ENCODE data around the gene SYK. TPM values are rescaled to one million over a fixed set of nuclear protein-coding genes. Genes with fewer than 3 reads are reported as not detected.

The SYK gene
- total RNA-seq, 4 donors from 2014 or later, result 50.7 to 107 (median 87.1) TPM

GRCh38 chr9:90880066-90880465 lies 78.4 kb downstream of the SYK start:
- Histone ChIP-seq H3K4me3 (replicated peaks in 1 of 3) (no peak overlapping the region), H3K4me1 (peaks cover 5 to 7% of the 10 kb centered on the region in 2 donors), H3K27ac (peak overlapping the region in 1 of 3 donors; percentile 7), H3K36me3 (peaks cover 4 to 13% of the 10 kb centered on the region in 2 donors), H3K27me3 (no peaks in the 10 kb centered on the region), H3K9me3 (no peaks in the 10 kb centered on the region)
- intact Hi-C loops (cut with DNase I), result no loop called here
- WGBS, 2 donors, result 80 to 100% methylated on average over 2 of the region's 2 CpGs
- DNase-seq, result no peak
- no peak for TF ChIP-seq CTCF (IDR thresholded peaks at IDR 0.05)
- TF ChIP-seq POLR2A (IDR thresholded peaks at IDR 0.05), result no peak

GRCh38 chr9:90880669-90881068 lies 79.0 kb downstream of the SYK start:
- no peaks in the 10 kb centered on the region for H3K27me3 ChIP-seq
- WGBS, 2 donors, result 92 to 95% methylated on average over 5 to 6 of the region's 6 CpGs
- H3K9me3 ChIP-seq, result no peaks in the 10 kb centered on the region
- no peak for DNase-seq
- H3K4me3 ChIP-seq (replicated peaks in 1 of 3), result no peak overlapping the region
- H3K4me1 ChIP-seq, result peaks cover 5 to 7% of the 10 kb centered on the region in 2 donors
- TF ChIP-seq CTCF (IDR thresholded peaks at IDR 0.05) (no peak), POLR2A (IDR thresholded peaks at IDR 0.05) (no peak)
- intact Hi-C loops (cut with DNase I), result no loop called here
- peaks cover 4 to 13% of the 10 kb centered on the region in 2 donors for H3K36me3 ChIP-seq
- peak overlapping the region in 1 of 3 donors; percentile 7 for H3K27ac ChIP-seq

- H3K27me3 ChIP-seq, result no peaks in the 10 kb centered on the region
- H3K36me3 ChIP-seq, result peaks cover 4 to 13% of the 10 kb centered on the region in 2 donors
- H3K9me3 ChIP-seq, result no peaks in the 10 kb centered on the region
- peaks cover 5 to 7% of the 10 kb centered on the region in 2 donors for H3K4me1 ChIP-seq
- intact Hi-C loops (cut with DNase I), result no loop called here
- no peak overlapping the region for H3K27ac ChIP-seq
- WGBS, 2 donors, result 59 to 80% methylated on average over 9 of the region's 9 CpGs
- DNase-seq, result peak in 1 of 2 donors; percentile 13
- no peak overlapping the region for H3K4me3 ChIP-seq (replicated peaks in 1 of 3)
- TF ChIP-seq CTCF (IDR thresholded peaks at IDR 0.05), result no peak
- TF ChIP-seq POLR2A (IDR thresholded peaks at IDR 0.05), result no peak
Measured at GRCh38 chr9:90881648-90882047, 80.0 kb downstream of the SYK start.

- TF ChIP-seq POLR2A (IDR thresholded peaks at IDR 0.05), result no peak
- no peak for TF ChIP-seq CTCF (IDR thresholded peaks at IDR 0.05)
- WGBS, 2 donors, result 93 to 100% methylated on average over 1 to 4 of the region's 4 CpGs
- Histone ChIP-seq H3K27ac (no peak overlapping the region), H3K27me3 (no peaks in the 10 kb centered on the region), H3K4me3 (replicated peaks in 1 of 3) (no peak overlapping the region), H3K4me1 (peaks cover 5 to 7% of the 10 kb centered on the region in 2 donors), H3K9me3 (no peaks in the 10 kb centered on the region), H3K36me3 (peaks cover 4 to 5% of the 10 kb centered on the region in 2 donors)
- no peak for DNase-seq
- intact Hi-C loops (cut with DNase I), result no loop called here
Measured at GRCh38 chr9:90882991-90883600, 81.5 kb downstream of the SYK start.

- 94 to 100% methylated on average over 2 of the region's 2 CpGs for WGBS, 2 donors
- Histone ChIP-seq H3K27me3 (no peaks in the 10 kb centered on the region), H3K4me3 (replicated peaks in 1 of 3) (no peak overlapping the region), H3K27ac (no peak overlapping the region), H3K4me1 (peaks cover under 1 to 7% of the 10 kb centered on the region in 2 donors), H3K36me3 (peaks cover 4 to 5% of the 10 kb centered on the region in 2 donors), H3K9me3 (no peaks in the 10 kb centered on the region)
- TF ChIP-seq POLR2A (IDR thresholded peaks at IDR 0.05) (no peak), CTCF (IDR thresholded peaks at IDR 0.05) (no peak)
- intact Hi-C loops (cut with DNase I), result no loop called here
- no peak for DNase-seq
Measured at GRCh38 chr9:90883661-90884060, 82.0 kb downstream of the SYK start.

Measured in thyroid gland (tissue), 4 donors.